Effector memory CD4-positive, alpha-beta T cell (primary cell): ENCODE data around the gene PLEKHF1.

Experiments
- DNase-seq, 3 donors: peaks; one replicate each; pipeline ENCODE4 v3.0.0-alpha.2; 2020
- H3K27ac ChIP-seq: 2 replicates; pipeline ENCODE4 v1.7.0; 2013; ENCODE audit warnings: mild to moderate bottlenecking, low read length, moderate library complexity; ENCODE audit not compliant: insufficient read depth, poor library complexity, severe bottlenecking
- H3K27me3 ChIP-seq: replicated peaks from 2 replicates; pipeline ENCODE4 v1.7.0; 2013; ENCODE audit warnings: mild to moderate bottlenecking, low read length; ENCODE audit not compliant: insufficient read depth, control insufficient read depth, poor library complexity, severe bottlenecking
- H3K36me3 ChIP-seq: 2 replicates; pipeline ENCODE4 v1.7.0; 2013; ENCODE audit warnings: mild to moderate bottlenecking, low read length, moderate library complexity; ENCODE audit not compliant: control insufficient read depth, insufficient read depth
- H3K4me1 ChIP-seq: 2 replicates; pipeline ENCODE4 v1.7.0; 2013; ENCODE audit warnings: low read length, mild to moderate bottlenecking; ENCODE audit not compliant: control insufficient read depth, insufficient read depth, poor library complexity, severe bottlenecking
- H3K4me3 ChIP-seq: 2 replicates; pipeline ENCODE4 v1.7.0; 2013; ENCODE audit warnings: low read length, low read depth, mild to moderate bottlenecking; ENCODE audit not compliant: insufficient read depth, poor library complexity, severe bottlenecking
- H3K9me3 ChIP-seq: 2 replicates; pipeline ENCODE4 v1.7.0; 2013; ENCODE audit warnings: mild to moderate bottlenecking, low read length, moderate library complexity; ENCODE audit not compliant: control insufficient read depth

PLEKHF1 gene

DNA sequence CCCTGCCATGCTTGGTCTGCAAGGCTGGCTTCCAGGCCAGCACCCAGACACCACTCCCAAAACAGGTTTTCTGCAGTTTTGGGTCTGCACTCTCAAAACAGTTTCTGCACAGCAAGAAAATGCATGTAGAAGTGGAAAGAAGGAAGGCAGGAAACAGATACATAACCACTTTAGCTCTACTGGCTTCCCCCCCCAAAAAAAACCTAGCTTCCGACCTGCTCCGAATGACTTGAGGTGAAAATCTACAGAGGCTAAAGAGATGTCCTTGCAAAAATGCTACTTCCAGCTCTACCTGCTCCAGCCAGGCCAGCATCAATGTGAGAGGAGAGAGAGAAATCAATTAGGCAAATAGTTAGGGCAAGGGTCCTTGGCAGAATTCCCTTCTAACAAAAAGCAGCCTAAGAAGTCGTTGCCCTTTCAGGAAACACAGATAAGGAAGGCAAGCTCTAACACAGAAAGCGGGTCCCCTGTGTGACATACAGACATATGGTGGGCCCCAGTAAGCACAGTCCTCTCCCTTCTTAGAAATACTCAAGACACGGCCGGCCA lies 46.4 kb downstream of the PLEKHF1 start:
- Histone ChIP-seq H3K27me3 (no peaks in the 10 kb centered on the region), H3K27ac (no peak overlapping the region), H3K9me3 (no peaks in the 10 kb centered on the region), H3K36me3 (peaks cover 12% of the 10 kb centered on the region), H3K4me3 (peak overlapping the region; percentile 28), H3K4me1 (peaks cover 47% of the 10 kb centered on the region)
- no peak for DNase-seq

- Histone ChIP-seq H3K27me3 (no peaks in the 10 kb centered on the region), H3K4me3 (peak overlapping the region; percentile 45), H3K36me3 (no peaks in the 10 kb centered on the region), H3K4me1 (peaks cover 47% of the 10 kb centered on the region), H3K27ac (peak overlapping the region; percentile 73), H3K9me3 (no peaks in the 10 kb centered on the region)
- no peak for DNase-seq
Observed at GRCh38 chr19:29712744-29713516, 47.7 kb downstream of the PLEKHF1 start.

DNA sequence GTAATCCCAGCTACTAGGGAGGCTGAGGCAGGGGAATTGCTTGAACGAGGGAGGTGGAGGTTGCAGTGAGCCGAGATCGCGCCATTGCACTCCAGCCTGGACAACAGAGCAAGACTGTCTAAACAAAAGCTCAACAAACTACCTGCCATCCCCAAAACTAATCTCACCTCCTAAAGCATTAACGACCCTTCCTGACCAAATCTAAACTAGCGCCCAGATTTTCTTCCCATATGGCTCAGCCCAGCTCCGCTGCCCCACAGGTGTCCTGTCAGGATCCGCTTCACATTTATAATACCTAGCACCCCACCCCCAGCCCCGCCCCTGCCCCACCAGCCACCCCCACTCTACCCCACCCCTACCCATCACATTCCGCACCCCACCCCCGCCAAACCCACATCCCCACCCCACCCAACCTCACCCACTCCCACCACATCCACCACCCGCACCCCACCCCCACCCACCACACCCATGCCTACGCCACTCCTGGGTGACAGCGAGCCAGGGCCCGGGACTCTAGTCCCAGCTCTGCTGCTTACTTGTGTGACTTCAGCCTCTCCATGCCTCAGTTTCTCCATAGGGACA lies 49.2 kb downstream of the PLEKHF1 start:
- H3K4me1 ChIP-seq: peaks cover 47% of the 10 kb centered on the region
- H3K9me3 ChIP-seq: no peaks in the 10 kb centered on the region
- DNase-seq: peak; percentile 43 to 55 (median 45)
- peak overlapping the region; percentile 63 for H3K4me3 ChIP-seq
- peak overlapping the region; percentile 88 for H3K27ac ChIP-seq
- no peaks in the 10 kb centered on the region for H3K36me3 ChIP-seq
- H3K27me3 ChIP-seq: no peaks in the 10 kb centered on the region

- DNase-seq: peak in 1 of 3 donors; percentile 41
- no peaks in the 10 kb centered on the region for H3K9me3 ChIP-seq
- peak within 1 kb of the TSS; percentile 88 for H3K27ac ChIP-seq
- peak within 1 kb of the TSS; percentile 63 for H3K4me3 ChIP-seq
- no peaks in the 10 kb centered on the region for H3K36me3 ChIP-seq
- no peaks in the 10 kb centered on the region for H3K27me3 ChIP-seq
- H3K4me1 ChIP-seq: peaks cover 47% of the 10 kb centered on the region
Observed at GRCh38 chr19:29714953-29715700, 49.9 kb downstream of the PLEKHF1 start, which contains the start of gene C19orf12. C19orf12 (minus strand) TSS chr19:29715261; CDS start chr19:29708413, 6,848 bp downstream.

- Histone ChIP-seq H3K4me3 (peak overlapping the region; percentile 63), H3K4me1 (peaks cover 40% of the 10 kb centered on the region)
- no peak for DNase-seq
Observed at GRCh38 chr19:29715701-29716581, 50.7 kb downstream of the PLEKHF1 start.

GRCh38 chr19:29717051-29717450 lies 51.8 kb downstream of the PLEKHF1 start:
- peaks cover 35% of the 10 kb centered on the region for H3K4me1 ChIP-seq
- no peak overlapping the region for H3K4me3 ChIP-seq

More at GRCh38 chr19:29715701-29716581, 50.7 kb downstream of the PLEKHF1 start:
- Histone ChIP-seq H3K27me3 (no peaks in the 10 kb centered on the region), H3K27ac (peak overlapping the region; percentile 88), H3K9me3 (no peaks in the 10 kb centered on the region), H3K36me3 (no peaks in the 10 kb centered on the region)

DNA sequence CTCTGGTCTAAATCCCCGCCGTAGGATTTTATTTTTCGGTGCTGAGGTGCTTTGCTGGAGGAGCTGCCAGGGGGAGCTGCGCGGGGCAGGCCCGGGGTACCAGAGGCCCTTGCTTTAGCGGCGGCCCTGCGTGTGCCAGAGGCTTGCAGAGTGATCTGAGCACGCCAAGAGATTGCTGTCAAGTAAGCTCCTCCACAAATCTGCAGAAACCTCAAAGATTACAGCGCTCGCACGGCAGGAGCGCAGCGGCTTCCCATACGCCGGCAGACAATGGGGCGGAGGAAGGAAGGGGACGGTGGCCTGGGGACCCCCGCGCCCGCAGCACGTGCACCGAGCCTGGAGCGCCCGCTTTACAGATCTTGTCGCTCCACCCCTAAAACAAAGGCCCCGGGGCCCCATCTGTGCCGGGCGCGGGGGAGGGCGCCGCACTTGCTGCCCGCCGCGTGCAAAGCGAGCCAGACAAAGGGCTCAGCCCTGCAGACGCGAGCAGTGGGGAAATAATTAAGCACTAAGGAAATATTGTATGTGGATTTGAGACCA lies 58.9 kb downstream of the PLEKHF1 start:
- Histone ChIP-seq H3K27me3 (no peaks in the 10 kb centered on the region), H3K4me3 (peak overlapping the region; percentile 38)

More at GRCh38 chr19:29717051-29717450, 51.8 kb downstream of the PLEKHF1 start:
- DNase-seq: no peak
- Histone ChIP-seq H3K27ac (no peak overlapping the region), H3K36me3 (no peaks in the 10 kb centered on the region), H3K9me3 (no peaks in the 10 kb centered on the region), H3K27me3 (no peaks in the 10 kb centered on the region)

DNA sequence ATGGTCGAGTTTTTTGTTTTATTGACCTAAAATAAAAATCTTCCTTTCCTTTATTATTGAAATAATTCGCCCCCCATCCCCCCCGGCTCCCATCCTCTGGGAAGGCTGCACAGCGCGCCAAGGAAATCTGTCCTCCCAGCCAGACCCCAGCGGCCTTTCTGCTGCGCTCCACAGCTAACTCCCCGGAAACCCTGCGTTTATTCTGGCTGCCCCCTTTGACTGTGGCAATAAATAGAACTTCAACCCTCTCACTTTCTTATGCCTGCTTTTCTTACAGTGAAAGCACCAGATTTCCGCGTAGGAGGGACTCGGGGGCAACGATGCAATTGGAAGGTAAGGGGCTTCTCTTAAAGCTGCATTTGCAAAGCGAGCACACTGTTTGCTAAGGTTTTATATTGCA lies 59.5 kb downstream of the PLEKHF1 start:
- no peak overlapping the region for H3K4me3 ChIP-seq
- H3K9me3 ChIP-seq: no peaks in the 10 kb centered on the region
- no peak for DNase-seq
- H3K27ac ChIP-seq: no peak overlapping the region
- H3K36me3 ChIP-seq: no peaks in the 10 kb centered on the region
- peaks cover 7% of the 10 kb centered on the region for H3K4me1 ChIP-seq
- H3K27me3 ChIP-seq: no peaks in the 10 kb centered on the region

More for the DNA sequence above, 58.9 kb downstream of the PLEKHF1 start:
- DNase-seq: no peak
- Histone ChIP-seq H3K4me1 (peaks cover 7% of the 10 kb centered on the region), H3K36me3 (no peaks in the 10 kb centered on the region), H3K27ac (no peak overlapping the region), H3K9me3 (no peaks in the 10 kb centered on the region)
